HG02970 (cell line): ENCODE results near the gene MESP1.
"Not testable (repeated sequence)": the region's sequence is repeated elsewhere in the genome, so short reads cannot be mapped to it uniquely, and the experiment has no call there.

Experiments
- ATAC-seq: cut with Tn5 transposase; IDR thresholded peaks from one replicate; pipeline ENCODE4 v1.9.1; 2021; ENCODE audit warnings: mild to moderate bottlenecking, moderate library complexity, moderate number of reproducible peaks; ENCODE audit not compliant: unreplicated experiment, low FRiP score

The MESP1 gene

GRCh38 chr15:89750560-89751542 is at the start of gene MESP1:
Gene MESP1, minus strand, starts transcription at chr15:89751249. Its CDS starts 18 bp downstream, at chr15:89751231.
- peak; percentile 89 for ATAC-seq

GRCh38 chr15:89799918-89800498 is 49.0 kb upstream of the MESP1 start:
- ATAC-seq, result no peak

- ATAC-seq, result no peak
Observed at GRCh38 chr15:89799011-89799911, 48.2 kb upstream of the MESP1 start.

GRCh38 chr15:89797678-89798201 is 46.7 kb upstream of the MESP1 start:
- no peak for ATAC-seq

- ATAC-seq, result no peak
Observed at GRCh38 chr15:89795996-89796395, 44.9 kb upstream of the MESP1 start.

- no peak for ATAC-seq
Observed at GRCh38 chr15:89794627-89795241, 43.7 kb upstream of the MESP1 start.

- ATAC-seq, result no peak
Observed at GRCh38 chr15:89792106-89792805, 41.2 kb upstream of the MESP1 start.

GRCh38 chr15:89790661-89791060 is 39.6 kb upstream of the MESP1 start:
- no peak for ATAC-seq

GRCh38 chr15:89790206-89790605 is 39.2 kb upstream of the MESP1 start:
- no peak for ATAC-seq

GRCh38 chr15:89788585-89788984 is 37.5 kb upstream of the MESP1 start:
- not testable (repeated sequence) for ATAC-seq

- ATAC-seq, result no peak
Observed at GRCh38 chr15:89787944-89788343, 36.9 kb upstream of the MESP1 start.

GRCh38 chr15:89785774-89786140 is 34.7 kb upstream of the MESP1 start:
- ATAC-seq, result no peak

GRCh38 chr15:89785064-89785773 is 34.2 kb upstream of the MESP1 start:
- no peak for ATAC-seq

GRCh38 chr15:89784686-89784960 is 33.6 kb upstream of the MESP1 start:
- no peak for ATAC-seq

- no peak for ATAC-seq
Observed at GRCh38 chr15:89783861-89784685, 33.0 kb upstream of the MESP1 start.

GRCh38 chr15:89783111-89783860 is 32.2 kb upstream of the MESP1 start:
- ATAC-seq, result no peak

GRCh38 chr15:89782619-89782950 is 31.5 kb upstream of the MESP1 start:
- ATAC-seq, result not testable (repeated sequence)
